Measurements from ENCODE around the gene KCNMA1.

Gene KCNMA1

GRCh38 chr10:77457721-77458120 is 179.9 kb downstream of the KCNMA1 start:
- no peak for DNase-seq (ENCODE audit: low read depth)
- H3K4me3 ChIP-seq (ENCODE audit: low read depth, low read length), result no peak overlapping the region
- TF ChIP-seq MAX (IDR thresholded peaks at IDR 0.05; ENCODE audit: low read depth, low read length), result no peak
- no peak for TF ChIP-seq POLR2A (IDR thresholded peaks at IDR 0.05; ENCODE audit: extremely low read depth, insufficient read length)
- TF ChIP-seq CTCF (IDR thresholded peaks at IDR 0.05; ENCODE audit: low read depth, low read length), result no peak
- TF ChIP-seq MYC (IDR thresholded peaks at IDR 0.05; ENCODE audit: low read depth, low read length), result no peak

- TF ChIP-seq MAX (IDR thresholded peaks at IDR 0.05; ENCODE audit: low read depth, low read length) (no peak), POLR2A (IDR thresholded peaks at IDR 0.05; ENCODE audit: extremely low read depth, insufficient read length) (no peak), CTCF (IDR thresholded peaks at IDR 0.05; ENCODE audit: low read depth, low read length) (no peak), MYC (IDR thresholded peaks at IDR 0.05; ENCODE audit: low read depth, low read length) (no peak)
- DNase-seq (ENCODE audit: low read depth), result no peak
- H3K4me3 ChIP-seq (ENCODE audit: low read depth, low read length), result no peak overlapping the region
These were observed 180.3 kb downstream of the KCNMA1 start for GRCh38 chr10:77457266-77457665.

GRCh38 chr10:77456414-77456813 is 181.2 kb downstream of the KCNMA1 start:
- TF ChIP-seq MAX (IDR thresholded peaks at IDR 0.05; ENCODE audit: low read depth, low read length) (no peak), POLR2A (IDR thresholded peaks at IDR 0.05; ENCODE audit: extremely low read depth, insufficient read length) (no peak), CTCF (IDR thresholded peaks at IDR 0.05; ENCODE audit: low read depth, low read length) (no peak), MYC (IDR thresholded peaks at IDR 0.05; ENCODE audit: low read depth, low read length) (no peak)
- no peak for DNase-seq (ENCODE audit: low read depth)
- H3K4me3 ChIP-seq (ENCODE audit: low read depth, low read length), result no peak overlapping the region

DNA sequence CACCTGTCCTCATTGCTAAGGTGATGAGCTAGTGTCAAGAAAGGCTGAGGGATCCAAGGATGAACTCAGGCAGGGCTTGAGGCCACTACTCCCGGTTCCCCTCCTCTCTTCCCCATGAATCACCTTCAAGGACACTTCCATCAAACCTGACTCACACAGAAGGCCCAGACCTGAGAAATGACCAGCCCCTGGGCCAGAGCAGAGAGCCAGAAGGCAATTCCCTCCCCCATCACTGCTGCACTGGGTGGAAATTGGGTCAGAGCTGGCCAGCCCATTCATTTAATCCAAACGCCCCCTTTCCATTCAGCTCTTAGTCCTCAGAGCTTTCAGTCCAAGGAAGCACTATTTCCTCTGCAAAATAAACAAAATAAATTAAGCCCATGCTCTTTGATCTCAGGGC is 182.0 kb downstream of the KCNMA1 start:
- no peak for TF ChIP-seq POLR2A (IDR thresholded peaks at IDR 0.05; ENCODE audit: extremely low read depth, insufficient read length)
- TF ChIP-seq MYC (IDR thresholded peaks at IDR 0.05; ENCODE audit: low read depth, low read length), result no peak
- no peak for TF ChIP-seq MAX (IDR thresholded peaks at IDR 0.05; ENCODE audit: low read depth, low read length)
- no peak for TF ChIP-seq CTCF (IDR thresholded peaks at IDR 0.05; ENCODE audit: low read depth, low read length)
- H3K4me3 ChIP-seq (ENCODE audit: low read depth, low read length), result no peak overlapping the region
- no peak for DNase-seq (ENCODE audit: low read depth)

DNA sequence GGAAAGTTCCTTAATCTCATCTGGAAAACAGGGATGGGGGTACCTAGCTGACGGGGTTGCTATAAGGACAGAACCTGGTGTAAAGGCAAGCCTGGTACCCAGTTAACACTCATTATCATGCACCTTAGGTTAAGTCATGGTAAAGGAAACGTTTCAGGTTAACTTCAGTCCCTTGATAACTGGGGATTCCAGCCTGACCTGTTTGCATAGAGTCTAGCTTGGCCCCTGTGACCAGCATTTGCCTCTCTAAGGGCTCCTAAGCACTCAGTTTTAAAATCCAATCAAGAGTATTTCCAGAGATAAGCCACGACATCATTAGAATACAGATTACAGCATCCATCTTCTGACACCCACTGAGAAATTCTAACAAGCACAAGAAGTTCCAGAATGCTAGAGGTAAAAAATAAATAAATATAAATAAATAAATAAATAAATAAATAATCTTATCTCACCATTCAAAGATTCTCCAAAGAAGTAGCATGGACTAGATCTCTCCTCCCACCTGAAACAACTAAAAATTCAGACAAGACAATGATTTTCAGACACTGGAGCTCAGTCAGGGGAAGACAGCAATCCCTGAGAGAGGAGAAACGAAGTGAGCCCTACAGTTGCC is 184.6 kb downstream of the KCNMA1 start:
- TF ChIP-seq CTCF (IDR thresholded peaks at IDR 0.05; ENCODE audit: low read depth, low read length) (no peak), MAX (IDR thresholded peaks at IDR 0.05; ENCODE audit: low read depth, low read length) (no peak), MYC (IDR thresholded peaks at IDR 0.05; ENCODE audit: low read depth, low read length) (no peak), POLR2A (IDR thresholded peaks at IDR 0.05; ENCODE audit: extremely low read depth, insufficient read length) (no peak)
- no peak for DNase-seq (ENCODE audit: low read depth)
- H3K4me3 ChIP-seq (ENCODE audit: low read depth, low read length), result no peak overlapping the region

All from NB4 (cell line).